B cell (primary cell): ENCODE results near the gene RPP30. TPM values are rescaled to one million over a fixed set of nuclear protein-coding genes. Genes with fewer than 3 reads are reported as not detected.

ENCODE experiments used
- ATAC-seq: fragments of 200-7000 bp; cut with Tn5 transposase; one replicate; pipeline ENCODE4 v1.10.0; 2021; ENCODE audit warnings: low read depth, mild to moderate bottlenecking, moderate number of reproducible peaks, moderate library complexity
- CTCF ChIA-PET: fragments of 350-600 bp; sonication (Branson Sonifier 250); formaldehyde crosslinking; loops from one replicate; lab custom pipeline; 2021; ENCODE audit warnings: antibody characterized with exemption, inconsistent platforms; lab: Charles Lee
- POLR2A ChIA-PET: fragments of 350-600 bp; sonication (Branson Sonifier 250); formaldehyde crosslinking; loops from one replicate; lab custom pipeline; 2021; ENCODE audit warnings: antibody characterized with exemption; lab: Charles Lee
- DNase-seq: peaks from one replicate; pipeline ENCODE4 v3.0.0; 2013
- H2AFZ ChIP-seq: 2 replicates; pipeline ENCODE4 v1.6.1; 2012; ENCODE audit warnings: mild to moderate bottlenecking, low read depth, low read length; ENCODE audit not compliant: insufficient read depth, poor library complexity, severe bottlenecking
- H3K27ac ChIP-seq, 2 donors: 1 replicate in 1 of 2; 2 replicates in 1 of 2; pipeline ENCODE4 v1.5.1; 2012 to 2013; ENCODE audit warnings: low read length in 2 of 2, mild to moderate bottlenecking in 2 of 2, moderate library complexity in 1 of 2
- H3K27me3 ChIP-seq, 4 experiments: fragments of 200-600 bp in 1 of 4; sonication (generic) in 1 of 4; replicated peaks in 1 of 4; 1 replicate in 2 of 4; 2 replicates in 2 of 4; pipeline versions ENCODE4 v1.6.1 to v1.7.0; 2013 to 2016; ENCODE audit warnings: low read length in 3 of 4, mild to moderate bottlenecking in 2 of 4, mixed read lengths in 1 of 4, moderate library complexity in 1 of 4; ENCODE audit not compliant: insufficient read depth in 4 of 4, control insufficient read depth in 3 of 4; ENCODE audit errors: control extremely low read depth in 1 of 4
- H3K36me3 ChIP-seq, 2 experiments: replicated peaks in 1 of 2; 1 replicate in 1 of 2; 2 replicates in 1 of 2; pipeline versions ENCODE4 v1.6.1 to v1.7.1; 2013; ENCODE audit warnings: low read length in 1 of 2; ENCODE audit not compliant: insufficient read depth in 2 of 2, control insufficient read depth in 1 of 2; ENCODE audit errors: control extremely low read depth in 1 of 2, extremely low read depth in 1 of 2
- H3K4me1 ChIP-seq, 2 donors: fragments of 200-600 bp in 1 of 2; sonication (generic) in 1 of 2; 1 replicate in 1 of 2; 2 replicates in 1 of 2; pipeline versions ENCODE4 v1.5.1 to v1.6.1; 2013 to 2017; ENCODE audit warnings: low read length in 2 of 2; ENCODE audit not compliant: control insufficient read depth in 2 of 2, insufficient read depth in 2 of 2
- H3K4me2 ChIP-seq: replicated peaks from 2 replicates; pipeline ENCODE3; 2012; ENCODE audit warnings: mild to moderate bottlenecking, low read depth, low read length; ENCODE audit not compliant: poor library complexity, severe bottlenecking
- H3K4me3 ChIP-seq, 5 experiments: fragments of 200-600 bp in 1 of 5; sonication (generic) in 1 of 5; 1 replicate in 3 of 5; 2 replicates in 2 of 5; pipeline versions ENCODE4 v1.5.1 to v1.7.0; 2011 to 2016; ENCODE audit warnings: low read length in 4 of 5, mild to moderate bottlenecking in 4 of 5, low read depth in 2 of 5, control low read depth in 1 of 5, moderate library complexity in 1 of 5; ENCODE audit not compliant: insufficient read depth in 1 of 5; ENCODE audit errors: control extremely low read depth in 1 of 5, extremely low read depth in 1 of 5
- H3K79me2 ChIP-seq: fragments of 200-600 bp; sonication (generic); one replicate; pipeline ENCODE4 v1.6.0; 2016; ENCODE audit warnings: low read length; ENCODE audit not compliant: control insufficient read depth, insufficient read depth
- H3K9ac ChIP-seq: fragments of 200-600 bp; sonication (generic); 2 replicates; pipeline ENCODE4 v1.6.1; 2017; ENCODE audit warnings: mild to moderate bottlenecking, low read length, moderate library complexity
- H3K9me3 ChIP-seq, 3 donors: one replicate each; pipeline versions ENCODE4 v1.6.1 to v1.7.1; 2013; ENCODE audit warnings: low read length in 2 of 3; ENCODE audit not compliant: control insufficient read depth in 2 of 3, insufficient read depth in 1 of 3; ENCODE audit errors: control extremely low read depth in 1 of 3
- H4K20me1 ChIP-seq: 2 replicates; pipeline ENCODE4 v1.6.0; 2012; ENCODE audit warnings: mild to moderate bottlenecking, low read length; ENCODE audit not compliant: insufficient read depth, control insufficient read depth, poor library complexity, severe bottlenecking
- H3K27ac Mint-ChIP-seq: one replicate; pipeline ENCODE4 v1.8.0; 2021; ENCODE audit warnings: mixed read lengths
- H3K27me3 Mint-ChIP-seq: one replicate; pipeline ENCODE4 v1.8.0; 2021; ENCODE audit warnings: mixed read lengths
- H3K4me1 Mint-ChIP-seq: one replicate; pipeline ENCODE4 v1.8.0; 2021; ENCODE audit warnings: mixed read lengths
- H3K4me3 Mint-ChIP-seq: one replicate; pipeline ENCODE4 v1.8.0; 2021; ENCODE audit warnings: mixed read lengths
- H3K9me3 Mint-ChIP-seq: one replicate; pipeline ENCODE4 v1.8.0; 2022; ENCODE audit warnings: mixed read lengths; ENCODE audit not compliant: insufficient read depth
- CTCF ChIP-seq: fragments of 200-600 bp; IDR thresholded peaks from one replicate; pipeline ENCODE4 v1.8.0; 2022; ENCODE audit warnings: antibody characterized with exemption, mild to moderate bottlenecking
- EZH2 ChIP-seq: IDR thresholded peaks from 2 replicates; pipeline ENCODE4 v1.6.1; 2012; ENCODE audit warnings: borderline replicate concordance, low read depth, mild to moderate bottlenecking, moderate library complexity, low read length; ENCODE audit not compliant: insufficient read depth, poor library complexity, severe bottlenecking
- WGBS: methylation state at CpG from one replicate; pipeline ENCODE4 v1.1.5; 2013; ENCODE audit warnings: missing lambda C conversion rate; ENCODE audit not compliant: insufficient coverage; 5-methylcytosine and 5-hydroxymethylcytosine counted together
- intact Hi-C: fragments of 100-400 bp; cut with micrococcal nuclease; formaldehyde crosslinking; loops from one replicate; pipeline ENCODE4 v1.10.0; 2022
- polyA plus RNA-seq: library from polyadenylated mRNA; depleted of rRNA; stranded (reverse); fragments of >200 nt; gene quantifications from 2 replicates; pipeline ENCODE4 v1.2.3, GENCODE V29; 2012
- total RNA-seq, 2 donors: library from RNA; stranded (reverse); fragments of 120-200 nt in 1 of 2; gene quantifications; 1 replicate in 1 of 2; 2 replicates in 1 of 2; pipeline versions ENCODE4 v1.2.3 to v1.2.4, GENCODE V29; 2013 to 2022

Gene RPP30
- total and polyA plus RNA-seq, 2 donors (not counting 1 experiment from before 2014, with no cell fraction given): 28.2 to 41.7 TPM

- H3K27ac Mint-ChIP-seq: no peak overlapping the region
- intact Hi-C loops: no loop called here
- Histone ChIP-seq H3K36me3 (no peaks in the 10 kb centered on the region), H3K27me3 (no peaks in the 10 kb centered on the region), H3K4me3 (no peak overlapping the region), H3K4me2 (no peak overlapping the region), H4K20me1 (no peaks in the 10 kb centered on the region), H3K27ac (no peak overlapping the region), H3K9me3 (no peaks in the 10 kb centered on the region), H3K79me2 (no peaks in the 10 kb centered on the region), H3K9ac (no peak overlapping the region), H3K4me1 (no peaks in the 10 kb centered on the region), H2AFZ (no peak overlapping the region)
- ATAC-seq (no peak), DNase-seq (no peak)
- TF ChIP-seq EZH2: no peak
- no peak for TF ChIP-seq CTCF
- H3K4me1 Mint-ChIP-seq: no peaks in the 10 kb centered on the region
- WGBS: 97% methylated on average over 3 of the region's 8 CpGs
- ChIA-PET POLR2A (no interaction called here), CTCF (no interaction called here)
- H3K9me3 Mint-ChIP-seq: no peaks in the 10 kb centered on the region
- no peak overlapping the region for H3K4me3 Mint-ChIP-seq
- H3K27me3 Mint-ChIP-seq: no peaks in the 10 kb centered on the region
These were observed 66.0 kb downstream of the RPP30 start for GRCh38 chr10:90937645-90938258.

GRCh38 chr10:90939116-90939515 lies 67.3 kb downstream of the RPP30 start:
- POLR2A ChIA-PET: no interaction called here
- H3K27me3 ChIP-seq: no peaks in the 10 kb centered on the region
- no peak for ATAC-seq
- H3K9ac ChIP-seq: no peak overlapping the region
- H3K4me1 ChIP-seq: no peaks in the 10 kb centered on the region
- Mint-ChIP-seq H3K4me3 (no peak overlapping the region), H3K4me1 (no peaks in the 10 kb centered on the region), H3K9me3 (no peaks in the 10 kb centered on the region), H3K27me3 (no peaks in the 10 kb centered on the region), H3K27ac (no peak overlapping the region)
- no peaks in the 10 kb centered on the region for H4K20me1 ChIP-seq
- CTCF ChIA-PET: no interaction called here
- no peaks in the 10 kb centered on the region for H3K9me3 ChIP-seq
- no peak for TF ChIP-seq EZH2
- TF ChIP-seq CTCF: no peak
- DNase-seq: no peak
- intact Hi-C loops: no loop called here
- H3K4me3 ChIP-seq: no peak overlapping the region
- H3K36me3 ChIP-seq: no peaks in the 10 kb centered on the region
- no peak overlapping the region for H2AFZ ChIP-seq
- no peak overlapping the region for H3K4me2 ChIP-seq
- no peaks in the 10 kb centered on the region for H3K79me2 ChIP-seq
- H3K27ac ChIP-seq: no peak overlapping the region
- no CpG with 5 or more reads among the region's 1 CpG for WGBS
